SU-DHL-6 (cell line): ENCODE data around the gene AJAP1.

Source experiments
- H2AFZ ChIP-seq: fragments of 200-600 bp; sonication (generic); 2 replicates; pipeline ENCODE4 v1.6.1; 2014; ENCODE audit warnings: low read depth, mild to moderate bottlenecking, moderate library complexity, mixed read lengths, antibody characterized with exemption, low read length; ENCODE audit not compliant: severe bottlenecking
- H3F3A ChIP-seq: fragments of 200-600 bp; shearing (Covaris generic); 2 replicates; pipeline ENCODE4 v1.6.0; 2016; ENCODE audit warnings: antibody characterized with exemption, mild to moderate bottlenecking; ENCODE audit not compliant: insufficient read depth
- H3K27ac ChIP-seq: fragments of 200-600 bp; sonication (generic); 2 replicates; pipeline ENCODE4 v1.5.1; 2016; ENCODE audit warnings: low read depth, mild to moderate bottlenecking, low read length, moderate library complexity, mixed read lengths
- H3K27me3 ChIP-seq: fragments of 200-600 bp; sonication (generic), shearing (Covaris generic); 2 replicates; pipeline ENCODE4 v1.6.0; 2014; ENCODE audit warnings: mild to moderate bottlenecking, low read length
- H3K36me3 ChIP-seq: fragments of 200-600 bp; sonication (generic); 2 replicates; pipeline ENCODE4 v1.6.1; 2014; ENCODE audit warnings: mild to moderate bottlenecking, low read length, mixed read lengths
- H3K4me2 ChIP-seq: fragments of 300-600, 200-600 bp; shearing (Covaris generic), sonication (generic); 2 replicates; pipeline ENCODE4 v1.6.0; 2014; ENCODE audit warnings: low read length, low read depth, mild to moderate bottlenecking; ENCODE audit not compliant: poor library complexity, severe bottlenecking
- H3K4me3 ChIP-seq: fragments of 200-600 bp; sonication (generic); 2 replicates; pipeline ENCODE4 v1.5.1; 2014; ENCODE audit warnings: antibody characterized with exemption, low read length, mild to moderate bottlenecking, mixed read lengths; ENCODE audit not compliant: insufficient read depth, poor library complexity, severe bottlenecking
- H3K79me2 ChIP-seq: fragments of 200-600 bp; sonication (generic); 2 replicates; pipeline ENCODE4 v1.6.1; 2014; ENCODE audit warnings: mild to moderate bottlenecking, low read length, moderate library complexity; ENCODE audit not compliant: insufficient read depth
- H3K9ac ChIP-seq: fragments of 200-600 bp; sonication (generic); 2 replicates; pipeline ENCODE4 v1.7.0; 2014; ENCODE audit warnings: mild to moderate bottlenecking, low read length
- H3K9me2 ChIP-seq: fragments of 200-600 bp; sonication (generic); replicated peaks from 2 replicates; pipeline ENCODE4 v1.6.1; 2014; ENCODE audit warnings: low read length; ENCODE audit not compliant: insufficient read depth
- H3K9me3 ChIP-seq: fragments of 200-600 bp; sonication (generic); 2 replicates; pipeline ENCODE4 v1.6.1; 2014; ENCODE audit warnings: low read length, mixed read lengths; ENCODE audit not compliant: insufficient read depth
- H4K20me1 ChIP-seq: fragments of 200-600 bp; sonication (generic); 2 replicates; pipeline ENCODE4 v1.6.1; 2014; ENCODE audit warnings: low read depth, mild to moderate bottlenecking, antibody characterized with exemption, low read length, moderate library complexity, mixed read lengths
- CTCF ChIP-seq: fragments of 200-600 bp; sonication (generic); IDR thresholded peaks from one replicate; pipeline ENCODE4 v1.5.1; 2017; ENCODE audit warnings: antibody characterized with exemption, mild to moderate bottlenecking, low read length, moderate library complexity; ENCODE audit not compliant: insufficient read depth, poor library complexity, severe bottlenecking
- EZH2phosphoT487 ChIP-seq: fragments of 200-600 bp; sonication (generic), shearing (Covaris generic); conservative IDR thresholded peaks from 2 replicates; pipeline ENCODE4 v1.6.1; 2018; ENCODE audit warnings: mild to moderate bottlenecking, antibody characterized with exemption, low read length, moderate library complexity, mixed read lengths

AJAP1 gene

GRCh38 chr1:4778056-4778455 is 123.6 kb downstream of the AJAP1 start:
- no peak overlapping the region for H3K9ac ChIP-seq
- no peaks in the 10 kb centered on the region for H4K20me1 ChIP-seq
- H3K36me3 ChIP-seq, result no peaks in the 10 kb centered on the region
- H3K27me3 ChIP-seq, result no peaks in the 10 kb centered on the region
- H3K4me2 ChIP-seq, result no peak overlapping the region
- H2AFZ ChIP-seq, result no peak overlapping the region
- no peak overlapping the region for H3K27ac ChIP-seq
- no peaks in the 10 kb centered on the region for H3K9me3 ChIP-seq
- H3K9me2 ChIP-seq, result no peaks in the 10 kb centered on the region
- H3K4me3 ChIP-seq, result no peak overlapping the region
- H3F3A ChIP-seq, result no peaks in the 10 kb centered on the region
- no peaks in the 10 kb centered on the region for H3K79me2 ChIP-seq
- no peak for TF ChIP-seq EZH2phosphoT487

- no peaks in the 10 kb centered on the region for H3F3A ChIP-seq
- no peaks in the 10 kb centered on the region for H3K79me2 ChIP-seq
- H4K20me1 ChIP-seq, result no peaks in the 10 kb centered on the region
- no peaks in the 10 kb centered on the region for H3K27me3 ChIP-seq
- H3K9me2 ChIP-seq, result no peaks in the 10 kb centered on the region
- no peaks in the 10 kb centered on the region for H3K36me3 ChIP-seq
- H3K27ac ChIP-seq, result no peak overlapping the region
- no peak overlapping the region for H3K4me2 ChIP-seq
- H3K9me3 ChIP-seq, result no peaks in the 10 kb centered on the region
- H2AFZ ChIP-seq, result no peak overlapping the region
- no peak for TF ChIP-seq EZH2phosphoT487
- TF ChIP-seq CTCF, result no peak
- no peak overlapping the region for H3K4me3 ChIP-seq
- no peak overlapping the region for H3K9ac ChIP-seq
Observed at GRCh38 chr1:4781646-4782045, 127.2 kb downstream of the AJAP1 start.

GRCh38 chr1:4784761-4785160 is 130.4 kb downstream of the AJAP1 start:
- Histone ChIP-seq H3K36me3 (no peaks in the 10 kb centered on the region), H3F3A (no peaks in the 10 kb centered on the region), H2AFZ (no peak overlapping the region), H4K20me1 (no peaks in the 10 kb centered on the region), H3K4me2 (no peak overlapping the region), H3K9ac (no peak overlapping the region), H3K79me2 (no peaks in the 10 kb centered on the region), H3K4me3 (no peak overlapping the region), H3K27ac (no peak overlapping the region), H3K9me3 (no peaks in the 10 kb centered on the region), H3K27me3 (no peaks in the 10 kb centered on the region), H3K9me2 (no peaks in the 10 kb centered on the region)
- no peak for TF ChIP-seq EZH2phosphoT487
- TF ChIP-seq CTCF, result no peak

- no peaks in the 10 kb centered on the region for H3K27me3 ChIP-seq
- H3K4me3 ChIP-seq, result no peak overlapping the region
- H3K4me2 ChIP-seq, result no peak overlapping the region
- no peak overlapping the region for H2AFZ ChIP-seq
- no peaks in the 10 kb centered on the region for H3F3A ChIP-seq
- H3K9ac ChIP-seq, result no peak overlapping the region
- H3K36me3 ChIP-seq, result no peaks in the 10 kb centered on the region
- no peaks in the 10 kb centered on the region for H3K9me3 ChIP-seq
- H4K20me1 ChIP-seq, result no peaks in the 10 kb centered on the region
- no peaks in the 10 kb centered on the region for H3K9me2 ChIP-seq
- TF ChIP-seq EZH2phosphoT487 (no peak), CTCF (no peak)
- H3K79me2 ChIP-seq, result no peaks in the 10 kb centered on the region
- H3K27ac ChIP-seq, result no peak overlapping the region
Observed at GRCh38 chr1:4786055-4786454, 131.6 kb downstream of the AJAP1 start.
